GM19025 (cell line): ENCODE results near the gene TJP1.
"Not testable (repeated sequence)": the region's sequence is repeated elsewhere in the genome, so short reads cannot be mapped to it uniquely, and the experiment has no call there.

Source experiments
- ATAC-seq: cut with Tn5 transposase; IDR thresholded peaks from one replicate; pipeline ENCODE4 v1.9.1; 2021; ENCODE audit warnings: mild to moderate bottlenecking, low read depth, moderate library complexity; ENCODE audit not compliant: unreplicated experiment

TJP1 gene

GRCh38 chr15:29711531-29711930, 110.7 kb downstream of the TJP1 start:
- no peak for ATAC-seq

GRCh38 chr15:29708519-29708918, 113.7 kb downstream of the TJP1 start:
- ATAC-seq = no peak

DNA sequence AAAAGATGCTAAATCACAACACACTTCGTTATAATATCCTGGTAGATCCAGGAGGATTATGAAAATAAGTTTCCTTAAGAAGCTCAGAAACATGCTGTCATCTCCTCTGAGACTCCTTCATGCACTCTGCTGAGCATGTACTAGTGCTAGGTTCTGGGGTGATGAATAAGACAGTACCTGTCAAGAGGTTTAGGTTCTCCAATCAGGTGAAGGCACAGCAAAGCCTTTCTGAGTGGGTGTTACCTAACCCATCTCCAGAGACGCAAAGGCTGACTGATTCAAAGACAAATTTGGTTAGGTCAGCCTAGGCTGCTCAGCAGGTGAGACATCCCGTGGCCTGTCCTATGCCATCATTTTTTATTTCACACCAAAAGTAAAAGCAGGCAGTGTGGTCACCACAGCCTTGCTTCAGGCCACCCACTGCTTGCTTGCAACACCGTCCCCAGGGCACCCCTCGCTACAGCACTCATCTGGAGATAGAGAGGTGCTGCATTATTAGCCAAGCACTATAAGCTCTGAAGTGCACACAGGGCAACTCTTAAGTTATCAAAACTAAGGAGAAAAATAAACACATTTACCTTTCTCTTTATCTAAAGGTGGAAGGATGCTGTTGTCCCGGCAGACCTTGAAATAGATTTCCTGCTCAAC, 117.2 kb downstream of the TJP1 start:
- ATAC-seq = no peak

DNA sequence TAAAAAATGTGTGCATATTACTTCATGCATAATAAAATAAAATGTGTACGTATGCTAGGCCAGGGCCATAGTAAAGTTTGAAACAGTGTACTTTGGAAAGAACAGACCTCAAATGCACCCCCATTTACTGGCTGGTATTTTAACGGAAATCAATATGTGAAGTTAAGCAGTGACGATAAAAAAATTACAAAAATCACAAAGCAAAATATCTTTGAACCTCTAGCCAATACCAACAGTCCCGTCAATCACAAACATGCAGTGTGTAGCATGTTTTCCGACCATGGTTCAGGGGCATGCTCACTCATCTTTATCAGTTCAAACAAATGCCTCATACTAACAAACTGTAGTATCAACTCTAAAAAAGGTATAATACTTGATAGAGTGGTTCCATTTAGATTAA, 121.1 kb downstream of the TJP1 start:
- no peak for ATAC-seq

GRCh38 chr15:29700296-29700695, 122.0 kb downstream of the TJP1 start:
- no peak for ATAC-seq

DNA sequence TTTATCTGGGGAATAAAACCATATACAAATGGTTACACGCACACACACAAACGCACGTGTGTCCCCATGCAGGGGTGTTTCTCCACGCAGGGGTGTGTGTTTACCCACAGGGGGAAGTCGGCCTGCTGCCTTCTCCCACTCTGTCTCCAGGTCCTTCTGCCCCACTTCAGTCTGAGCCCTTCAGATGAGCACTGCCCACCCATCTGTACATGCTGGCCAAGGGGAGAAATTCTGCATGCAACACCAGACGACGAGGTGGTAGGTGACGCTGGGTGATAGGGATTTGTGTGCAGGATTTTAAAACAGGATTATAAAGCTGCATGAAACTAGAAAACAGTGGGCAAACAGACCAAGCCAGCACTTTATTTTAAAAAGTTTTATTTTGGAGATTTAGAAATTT, 122.5 kb downstream of the TJP1 start:
- no peak for ATAC-seq

DNA sequence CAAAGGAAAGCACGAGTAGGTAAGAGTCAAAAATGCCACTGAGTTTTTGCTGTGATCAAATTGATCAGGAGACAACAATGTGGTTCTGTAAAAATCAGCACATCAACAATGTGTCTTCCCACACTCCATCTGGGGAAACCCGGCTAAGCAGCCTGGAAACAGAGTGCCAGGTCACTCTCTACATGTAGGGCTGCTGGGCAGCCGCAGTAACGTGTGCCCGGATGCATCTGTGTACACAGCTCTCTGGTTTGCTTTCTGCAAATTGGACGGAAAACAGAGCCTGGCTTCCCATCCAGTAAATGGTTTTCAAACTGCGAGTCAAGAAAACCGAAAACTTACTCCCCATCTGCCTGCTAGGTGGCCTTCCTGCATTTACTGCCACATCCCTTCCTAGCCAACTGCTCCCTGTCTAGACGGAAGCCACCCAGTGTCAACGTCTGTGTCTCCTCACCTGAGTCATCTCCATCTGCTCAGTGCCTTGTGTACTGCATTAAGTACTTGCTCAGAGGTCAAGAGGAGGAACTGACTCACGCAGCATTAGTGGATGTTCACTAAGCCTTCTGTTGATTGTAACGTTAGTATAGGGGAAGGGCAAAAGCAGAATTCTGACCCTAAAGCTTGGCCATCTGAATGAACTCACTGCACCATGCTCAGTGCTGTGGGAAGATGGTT, 124.1 kb downstream of the TJP1 start:
- ATAC-seq = no peak

GRCh38 chr15:29696950-29697738, 125.1 kb downstream of the TJP1 start:
- ATAC-seq = no peak

DNA sequence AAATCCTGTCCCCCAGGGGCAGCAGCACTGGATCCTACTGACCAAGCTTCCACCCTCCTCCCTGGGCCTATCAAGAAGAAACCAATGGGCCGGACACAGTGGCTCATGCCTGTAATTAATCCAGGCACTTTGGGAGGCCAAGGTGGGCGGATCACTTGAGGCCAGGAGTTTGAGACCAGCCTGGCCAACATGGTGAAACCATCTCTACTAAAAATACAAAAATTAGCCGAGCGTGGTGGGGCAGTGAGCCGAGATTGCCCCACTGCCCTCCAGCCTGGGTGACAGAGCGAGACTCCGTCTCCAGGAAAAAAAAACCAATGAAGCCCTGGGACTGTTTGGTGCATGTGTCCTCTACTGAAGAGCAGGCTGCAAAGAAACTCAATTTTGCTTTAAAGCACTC, 125.8 kb downstream of the TJP1 start:
- not testable (repeated sequence) for ATAC-seq

- no peak for ATAC-seq
Observed at GRCh38 chr15:29695489-29696167, 126.6 kb downstream of the TJP1 start.

- no peak for ATAC-seq
Observed at GRCh38 chr15:29693225-29693624, 129.0 kb downstream of the TJP1 start.

GRCh38 chr15:29692527-29692926, 129.7 kb downstream of the TJP1 start:
- no peak for ATAC-seq

GRCh38 chr15:29690765-29691475, 131.3 kb downstream of the TJP1 start:
- ATAC-seq = no peak

- ATAC-seq = no peak
Observed at GRCh38 chr15:29689287-29689986, 132.8 kb downstream of the TJP1 start.

- ATAC-seq = no peak
Observed at GRCh38 chr15:29688506-29689286, 133.6 kb downstream of the TJP1 start.

DNA sequence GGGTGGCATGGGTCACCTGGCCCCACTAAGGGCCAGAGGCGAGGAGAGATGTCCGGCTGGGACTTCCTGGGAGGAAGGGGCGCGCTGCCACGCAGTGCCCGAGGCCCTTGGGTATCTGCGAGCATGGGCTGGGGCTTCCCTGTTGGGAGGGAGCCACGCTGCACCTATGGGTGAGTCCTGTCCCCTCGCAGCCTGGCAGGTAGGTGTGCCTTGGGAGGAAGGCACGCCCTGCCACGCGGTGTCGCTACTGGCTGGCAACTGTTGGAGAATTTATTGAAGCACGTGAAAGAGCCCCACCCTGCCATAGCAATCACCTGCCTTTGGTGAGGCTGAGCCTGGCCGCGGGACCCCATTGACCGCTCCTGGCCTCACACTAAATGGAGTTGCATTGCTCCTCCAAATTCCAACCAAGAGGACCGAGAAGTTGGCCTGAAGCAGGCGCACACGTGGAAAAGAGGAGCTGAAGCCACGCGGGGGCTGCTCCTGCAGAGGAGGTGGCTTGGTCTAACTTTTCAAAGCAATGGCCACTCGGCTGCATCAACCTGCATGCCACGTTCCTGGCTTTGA, 134.2 kb downstream of the TJP1 start:
- no peak for ATAC-seq

- no peak for ATAC-seq
Observed at GRCh38 chr15:29687204-29687815, 135.0 kb downstream of the TJP1 start.

DNA sequence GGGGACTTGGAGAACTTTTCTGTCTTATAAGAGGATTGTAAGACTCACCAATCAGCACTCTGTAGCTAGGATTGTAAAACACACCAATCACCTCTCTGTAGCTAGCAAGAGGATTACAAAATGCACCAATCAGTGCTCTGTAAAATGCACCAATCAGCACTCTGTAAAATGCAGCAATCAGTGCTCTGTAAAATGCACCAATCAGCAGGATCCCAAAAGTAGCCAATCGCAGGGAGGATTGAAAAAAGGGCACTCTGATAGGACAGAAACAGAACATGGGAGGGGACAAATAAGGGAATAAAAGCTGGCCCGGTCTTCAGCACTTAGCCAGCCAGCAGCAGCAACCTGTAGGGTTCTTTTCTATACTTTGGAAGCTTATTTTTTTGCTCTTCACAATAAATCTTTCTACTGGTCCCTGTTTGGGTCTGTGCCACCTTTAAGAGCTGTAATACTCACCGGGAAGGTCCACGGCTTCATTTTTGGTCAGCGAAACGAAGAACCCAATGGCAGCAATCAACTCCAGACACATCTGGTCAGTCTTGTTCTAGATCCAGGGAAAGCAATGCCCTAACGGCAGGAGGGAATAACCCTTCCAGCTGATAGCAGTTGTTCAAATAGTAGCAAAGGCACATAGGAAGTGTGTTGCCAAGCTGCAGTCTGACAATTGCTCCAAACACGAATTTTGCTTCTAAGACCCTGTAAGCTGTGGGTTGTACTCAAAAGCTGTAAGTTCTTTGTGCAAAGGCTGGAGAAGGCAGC, 135.6 kb downstream of the TJP1 start:
- ATAC-seq = no peak
